T-cell (primary cell): ENCODE results near the gene STH. TPM values are rescaled to one million over a fixed set of nuclear protein-coding genes. Genes with fewer than 3 reads are reported as not detected.

ENCODE experiments used
- ATAC-seq, 4 experiments: fragments of 200-7000 bp in 3 of 4; fragments of 150-1000 bp in 1 of 4; cut with Tn5 transposase; replicated peaks in 1 of 4; 1 replicate in 3 of 4; 2 replicates in 1 of 4; pipeline ENCODE4 v1.10.0; 2021; ENCODE audit warnings: moderate library complexity in 3 of 4, mild to moderate bottlenecking in 2 of 4, moderate number of reproducible peaks in 1 of 4
- CTCF ChIA-PET, 2 donors: fragments of 300-600 bp; sonication (Branson Sonifier 250); formaldehyde crosslinking; loops; one replicate each; lab custom pipeline; 2022; ENCODE audit warnings: antibody characterized with exemption in 2 of 2; lab: Charles Lee
- POLR2A ChIA-PET, 2 donors: fragments of 300-600 bp; sonication (Branson Sonifier 250); formaldehyde crosslinking; loops; one replicate each; lab custom pipeline; 2022; ENCODE audit warnings: antibody characterized with exemption in 2 of 2; lab: Charles Lee
- DNase-seq, 35 experiments: peaks; one replicate each; pipeline versions ENCODE4 v3.0.0 to v3.0.0-alpha.2; 2013 to 2023
- H3K27ac ChIP-seq: one replicate; pipeline ENCODE4 v1.5.1; 2013; ENCODE audit warnings: low read length
- H3K27me3 ChIP-seq, 2 experiments: replicated peaks in 1 of 2; 1 replicate in 1 of 2; 2 replicates in 1 of 2; pipeline versions ENCODE4 v1.6.1 to v1.7.0; 2013; ENCODE audit warnings: low read length in 1 of 2, mixed read lengths in 1 of 2; ENCODE audit not compliant: control insufficient read depth in 2 of 2, insufficient read depth in 2 of 2; ENCODE audit errors: extremely low read depth in 1 of 2
- H3K36me3 ChIP-seq, 2 donors: 1 replicate in 1 of 2; 2 replicates in 1 of 2; pipeline versions ENCODE4 v1.6.1 to v1.7.0; 2013; ENCODE audit warnings: low read length in 1 of 2; ENCODE audit not compliant: control insufficient read depth in 2 of 2, insufficient read depth in 1 of 2; ENCODE audit errors: extremely low read depth in 1 of 2
- H3K4me1 ChIP-seq, 2 experiments: 1 replicate in 1 of 2; 2 replicates in 1 of 2; pipeline versions ENCODE4 v1.6.1 to v1.7.0; 2013; ENCODE audit warnings: low read length in 2 of 2, mixed read lengths in 1 of 2; ENCODE audit not compliant: insufficient read depth in 2 of 2, control insufficient read depth in 1 of 2; ENCODE audit errors: extremely low read depth in 1 of 2
- H3K4me3 ChIP-seq, 2 donors: 1 replicate in 1 of 2; 2 replicates in 1 of 2; pipeline versions ENCODE4 v1.5.1 to v1.7.0; 2013; ENCODE audit warnings: mild to moderate bottlenecking in 2 of 2, low read length in 1 of 2, moderate library complexity in 1 of 2; ENCODE audit not compliant: control insufficient read depth in 1 of 2; ENCODE audit errors: extremely low read depth in 1 of 2
- H3K9me3 ChIP-seq: 2 replicates; pipeline ENCODE4 v1.7.0; 2013
- H3K27ac Mint-ChIP-seq, 2 donors: one replicate each; pipeline ENCODE4 v1.8.0; 2020 to 2021; ENCODE audit warnings: mild to moderate bottlenecking in 2 of 2, mixed read lengths in 2 of 2
- H3K27me3 Mint-ChIP-seq, 2 donors: one replicate each; pipeline ENCODE4 v1.8.0; 2021 to 2022; ENCODE audit warnings: mixed read lengths in 2 of 2
- H3K36me3 Mint-ChIP-seq: one replicate; pipeline ENCODE4 v1.8.0; 2021; ENCODE audit warnings: mixed read lengths
- H3K4me1 Mint-ChIP-seq, 3 donors: one replicate each; pipeline ENCODE4 v1.8.0; 2020 to 2022; ENCODE audit warnings: mixed read lengths in 3 of 3, mild to moderate bottlenecking in 1 of 3
- H3K4me3 Mint-ChIP-seq, 3 donors: one replicate each; pipeline ENCODE4 v1.8.0; 2020 to 2022; ENCODE audit warnings: mild to moderate bottlenecking in 3 of 3, mixed read lengths in 3 of 3, moderate library complexity in 3 of 3
- H3K9me3 Mint-ChIP-seq, 3 donors: one replicate each; pipeline ENCODE4 v1.8.0; 2020 to 2022; ENCODE audit warnings: mixed read lengths in 3 of 3
- WGBS: methylation state at CpG from one replicate; pipeline ENCODE4 v1.1.5; 2013; ENCODE audit warnings: missing lambda C conversion rate; ENCODE audit not compliant: insufficient coverage; 5-methylcytosine and 5-hydroxymethylcytosine counted together
- total RNA-seq, 35 experiments: library from RNA in 6 of 35; stranded (reverse) in 6 of 35; fragments of 120-200 nt in 1 of 35; gene quantifications; one replicate each; pipeline versions ENCODE4 v1.2.1 to v1.2.4 and lab custom pipeline; 2013 to 2026

The STH gene
- total RNA-seq, 5 donors from 2014 or later (not counting 1 experiment from before 2014, with no cell fraction given): not detected

- Histone ChIP-seq H3K4me3 (no peak overlapping the region), H3K36me3 (no peaks in the 10 kb centered on the region), H3K4me1 (no peaks in the 10 kb centered on the region), H3K27me3 (peaks cover 0 to 12% of the 10 kb centered on the region in 2 experiments), H3K9me3 (no peaks in the 10 kb centered on the region), H3K27ac (no peak overlapping the region)
- ChIA-PET POLR2A (no interaction called here), CTCF (interaction anchor here in 1 of 2 donors (0.6 kb wide), 1 partner anchor 78 kb away, joined by 3 read pairs; no protein-coding TSS in a partner anchor)
- ATAC-seq: no peak
- 91% methylated on average over 9 of the region's 10 CpGs for WGBS
- Mint-ChIP-seq H3K4me1 (no peaks in the 10 kb centered on the region), H3K36me3 (no peaks in the 10 kb centered on the region), H3K27ac (no peak overlapping the region), H3K4me3 (no peak overlapping the region), H3K27me3 (no peaks in the 10 kb centered on the region), H3K9me3 (no peaks in the 10 kb centered on the region)
- no peak for DNase-seq
Observed at GRCh38 chr17:45992904-45993303, 6.1 kb upstream of the STH start.

- POLR2A ChIA-PET: no interaction called here
- H3K36me3 ChIP-seq: no peaks in the 10 kb centered on the region
- H3K27ac Mint-ChIP-seq: no peak overlapping the region
- no peaks in the 10 kb centered on the region for H3K4me1 ChIP-seq
- no peak for DNase-seq
- CTCF ChIA-PET: no interaction called here
- WGBS: 92% methylated on average over 9 of the region's 16 CpGs
- no peaks in the 10 kb centered on the region for H3K27me3 Mint-ChIP-seq
- peaks cover 0 to 8% of the 10 kb centered on the region in 2 experiments for H3K27me3 ChIP-seq
- ATAC-seq: no peak
- H3K27ac ChIP-seq: no peak overlapping the region
- no peaks in the 10 kb centered on the region for H3K9me3 Mint-ChIP-seq
- H3K4me3 ChIP-seq: no peak overlapping the region
- no peaks in the 10 kb centered on the region for H3K36me3 Mint-ChIP-seq
- no peaks in the 10 kb centered on the region for H3K4me1 Mint-ChIP-seq
- H3K9me3 ChIP-seq: no peaks in the 10 kb centered on the region
- H3K4me3 Mint-ChIP-seq: no peak overlapping the region
Observed at GRCh38 chr17:45993962-45994627, 5.0 kb upstream of the STH start.

- CTCF ChIA-PET: no interaction called here
- no peak overlapping the region for H3K27ac ChIP-seq
- H3K27ac Mint-ChIP-seq: no peak overlapping the region
- H3K36me3 ChIP-seq: no peaks in the 10 kb centered on the region
- H3K4me3 Mint-ChIP-seq: no peak overlapping the region
- 93% methylated on average over 8 of the region's 8 CpGs for WGBS
- DNase-seq: no peak
- no peak overlapping the region for H3K4me3 ChIP-seq
- no peaks in the 10 kb centered on the region for H3K9me3 Mint-ChIP-seq
- H3K4me1 Mint-ChIP-seq: no peaks in the 10 kb centered on the region
- H3K27me3 Mint-ChIP-seq: no peaks in the 10 kb centered on the region
- H3K27me3 ChIP-seq: peaks cover 0 to 12% of the 10 kb centered on the region in 2 experiments
- POLR2A ChIA-PET: no interaction called here
- no peaks in the 10 kb centered on the region for H3K36me3 Mint-ChIP-seq
- H3K9me3 ChIP-seq: no peaks in the 10 kb centered on the region
- no peak for ATAC-seq
- H3K4me1 ChIP-seq: no peaks in the 10 kb centered on the region
Observed at GRCh38 chr17:45994987-45995386, 4.1 kb upstream of the STH start.

GRCh38 chr17:45995627-45996270 is 3.3 kb upstream of the STH start:
- Mint-ChIP-seq H3K27ac (no peak overlapping the region), H3K27me3 (no peaks in the 10 kb centered on the region), H3K4me1 (no peaks in the 10 kb centered on the region), H3K36me3 (no peaks in the 10 kb centered on the region), H3K4me3 (no peak overlapping the region), H3K9me3 (no peaks in the 10 kb centered on the region)
- Histone ChIP-seq H3K9me3 (no peaks in the 10 kb centered on the region), H3K27me3 (peaks cover 0 to 12% of the 10 kb centered on the region in 2 experiments), H3K36me3 (no peaks in the 10 kb centered on the region), H3K4me3 (no peak overlapping the region), H3K27ac (no peak overlapping the region), H3K4me1 (no peaks in the 10 kb centered on the region)
- ATAC-seq (no peak), DNase-seq (no peak)
- CTCF ChIA-PET: interaction anchor here in 1 of 2 donors (0.6 kb wide), 1 partner anchor 291 kb away, joined by 4 read pairs; no protein-coding TSS in a partner anchor
- POLR2A ChIA-PET: no interaction called here
- WGBS: 87% methylated on average over 10 of the region's 14 CpGs

GRCh38 chr17:45996282-45996937 is 2.6 kb upstream of the STH start:
- ChIA-PET CTCF (interaction anchor here in 1 of 2 donors (0.6 kb wide), 1 partner anchor 290 kb away, joined by 4 read pairs; no protein-coding TSS in a partner anchor), POLR2A (no interaction called here)
- H3K4me3 ChIP-seq: no peak overlapping the region
- peaks cover 0 to 9% of the 10 kb centered on the region in 2 experiments for H3K27me3 ChIP-seq
- H3K36me3 ChIP-seq: no peaks in the 10 kb centered on the region
- Mint-ChIP-seq H3K36me3 (no peaks in the 10 kb centered on the region), H3K27ac (no peak overlapping the region), H3K4me1 (no peaks in the 10 kb centered on the region), H3K27me3 (no peaks in the 10 kb centered on the region), H3K9me3 (no peaks in the 10 kb centered on the region), H3K4me3 (no peak overlapping the region)
- ATAC-seq (no peak), DNase-seq (no peak)
- no peak overlapping the region for H3K27ac ChIP-seq
- WGBS: 79% methylated on average over 26 of the region's 31 CpGs
- H3K4me1 ChIP-seq: no peaks in the 10 kb centered on the region
- no peaks in the 10 kb centered on the region for H3K9me3 ChIP-seq

GRCh38 chr17:45997166-45997565 is 1.9 kb upstream of the STH start:
- CTCF ChIA-PET: no interaction called here
- Histone ChIP-seq H3K4me3 (no peak overlapping the region), H3K36me3 (no peaks in the 10 kb centered on the region), H3K27ac (no peak overlapping the region), H3K9me3 (no peaks in the 10 kb centered on the region), H3K27me3 (peaks cover 0 to 8% of the 10 kb centered on the region in 2 experiments), H3K4me1 (no peaks in the 10 kb centered on the region)
- H3K36me3 Mint-ChIP-seq: no peaks in the 10 kb centered on the region
- no peak overlapping the region for H3K4me3 Mint-ChIP-seq
- DNase-seq (no peak), ATAC-seq (no peak)
- H3K27me3 Mint-ChIP-seq: no peaks in the 10 kb centered on the region
- POLR2A ChIA-PET: no interaction called here
- H3K9me3 Mint-ChIP-seq: no peaks in the 10 kb centered on the region
- no peak overlapping the region for H3K27ac Mint-ChIP-seq
- WGBS: 90% methylated on average over 9 of the region's 13 CpGs
- no peaks in the 10 kb centered on the region for H3K4me1 Mint-ChIP-seq
